HG02588 (cell line): ENCODE results near the gene AP2A1.
"Not testable (repeated sequence)": the region's sequence is repeated elsewhere in the genome, so short reads cannot be mapped to it uniquely, and the experiment has no call there.

Experiments used
- ATAC-seq: cut with Tn5 transposase; IDR thresholded peaks from one replicate; pipeline ENCODE4 v1.9.1; 2021; ENCODE audit warnings: mild to moderate bottlenecking, moderate library complexity; ENCODE audit not compliant: unreplicated experiment

The AP2A1 gene

DNA sequence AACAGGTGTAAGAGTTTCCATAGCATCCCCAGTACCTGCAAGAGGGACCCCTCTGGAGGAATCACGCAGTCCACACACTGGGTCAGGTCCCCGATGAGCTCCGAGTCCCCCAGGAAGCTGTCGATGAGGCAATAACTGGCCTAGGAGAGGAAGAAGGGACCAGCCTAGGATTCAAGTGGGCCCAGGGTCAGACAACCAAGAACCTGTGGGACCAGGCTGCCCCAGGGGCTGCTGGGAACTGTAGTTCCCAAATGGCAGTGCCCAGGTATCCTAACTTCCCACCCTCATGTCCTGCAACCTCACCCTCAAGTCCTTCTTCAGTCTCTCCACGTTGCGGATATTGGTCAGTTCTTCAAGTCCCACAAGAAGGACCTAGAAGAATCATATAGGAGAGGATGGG is 44.5 kb downstream of the AP2A1 start:
- ATAC-seq: no peak

DNA sequence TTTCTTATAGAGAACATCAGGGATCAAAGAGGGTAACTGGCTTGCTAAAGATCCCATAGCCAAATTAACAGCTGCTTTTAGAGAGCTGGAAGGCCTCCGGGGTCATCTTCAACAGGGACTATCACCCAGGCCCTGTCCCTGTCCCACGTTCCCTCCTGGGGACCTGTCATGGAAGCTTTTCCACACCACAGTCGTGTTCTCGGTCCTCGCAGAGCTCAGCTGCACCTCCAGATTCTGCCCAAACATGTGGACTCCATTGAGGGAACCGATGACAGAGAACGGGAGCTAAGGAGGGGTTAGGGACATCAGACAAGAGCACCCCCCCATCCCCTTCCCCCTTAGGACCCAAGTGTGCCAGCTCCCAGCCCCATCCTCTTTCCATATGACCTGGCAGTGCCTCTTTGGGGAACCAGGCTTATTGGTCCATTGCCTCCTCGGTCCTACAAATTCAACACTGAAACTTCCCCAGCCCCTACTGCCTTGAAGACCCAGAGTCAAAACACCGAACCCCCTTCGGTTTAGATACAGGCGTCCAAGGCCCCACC is 45.7 kb downstream of the AP2A1 start:
- ATAC-seq: no peak

DNA sequence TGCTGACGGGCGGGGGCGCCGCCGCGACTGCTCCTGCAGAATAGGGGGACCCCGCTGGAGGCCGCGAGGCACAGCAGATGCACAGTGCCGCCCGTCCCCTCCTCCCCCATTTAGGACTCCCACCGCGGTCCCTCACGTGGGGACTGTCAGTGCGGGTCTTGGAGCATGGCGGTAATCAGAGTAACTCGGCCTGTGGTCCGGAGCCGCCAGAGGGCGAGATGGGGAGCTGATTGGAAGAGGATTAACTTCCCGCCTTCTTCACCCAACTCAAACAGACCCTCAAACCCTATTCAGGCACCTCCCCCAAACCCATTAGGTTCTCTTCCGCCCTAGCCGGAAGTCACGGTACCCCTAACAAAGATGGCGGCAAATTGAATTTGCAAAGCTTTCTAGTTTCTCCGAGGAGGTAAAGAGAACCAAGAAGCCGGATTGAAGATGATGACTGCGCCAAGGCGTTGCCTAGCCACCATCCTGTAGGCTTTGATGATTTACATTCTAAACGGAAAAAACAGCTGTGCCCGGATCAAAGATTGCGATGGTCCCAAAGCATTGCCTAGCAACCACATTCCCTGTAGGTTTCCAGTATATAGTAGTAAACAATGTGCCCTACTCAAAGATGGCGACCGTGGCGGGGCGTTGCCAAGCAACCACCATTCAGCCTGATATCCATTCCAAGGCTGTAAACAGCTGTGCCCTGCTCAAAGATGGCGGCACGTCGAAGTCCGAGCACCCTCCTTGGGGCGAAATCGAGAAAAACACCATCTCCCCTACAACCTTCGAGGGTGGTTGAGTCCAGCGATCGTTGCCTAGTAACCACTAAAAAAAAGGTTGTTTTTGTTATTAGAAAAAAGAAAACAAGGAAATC is 46.4 kb downstream of the AP2A1 start, which contains the start of gene FUZ:
Gene FUZ (minus strand): TSS at position 296 of the 865 bp plus-strand sequence. CDS start 186 bp downstream, at position 110.
- peak; percentile 56 for ATAC-seq

DNA sequence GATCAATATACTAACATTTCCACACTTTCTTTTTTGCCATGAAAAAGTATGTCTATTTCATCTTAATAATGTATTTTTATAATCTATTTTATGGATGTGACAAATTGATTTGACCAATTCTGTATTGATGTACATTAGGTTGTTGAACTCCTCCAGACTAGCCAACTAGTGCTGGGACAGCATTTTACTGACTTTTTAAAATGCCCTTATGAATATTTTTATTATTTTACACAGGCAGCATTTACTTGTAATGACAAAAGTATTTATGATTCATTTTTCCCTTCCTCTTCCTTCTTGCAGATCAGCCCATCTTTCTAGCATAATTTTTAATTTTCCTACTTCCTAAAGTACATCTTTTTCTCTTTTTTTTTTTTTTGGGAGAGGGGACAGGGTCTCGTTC is 47.2 kb downstream of the AP2A1 start:
- ATAC-seq: no peak

- ATAC-seq: no peak
Measured at GRCh38 chr19:49816590-49816989, 49.8 kb downstream of the AP2A1 start.

GRCh38 chr19:49817964-49818648 is 51.3 kb downstream of the AP2A1 start, which contains the start of gene MED25:
Gene MED25, plus strand, starts transcription at chr19:49818289. Its CDS starts 53 bp downstream, at chr19:49818342.
- peak; percentile 63 for ATAC-seq

- no peak for ATAC-seq
Measured at GRCh38 chr19:49818649-49819370, 52.0 kb downstream of the AP2A1 start.

- not testable (repeated sequence) for ATAC-seq
Measured at GRCh38 chr19:49819452-49820115, 52.8 kb downstream of the AP2A1 start.

DNA sequence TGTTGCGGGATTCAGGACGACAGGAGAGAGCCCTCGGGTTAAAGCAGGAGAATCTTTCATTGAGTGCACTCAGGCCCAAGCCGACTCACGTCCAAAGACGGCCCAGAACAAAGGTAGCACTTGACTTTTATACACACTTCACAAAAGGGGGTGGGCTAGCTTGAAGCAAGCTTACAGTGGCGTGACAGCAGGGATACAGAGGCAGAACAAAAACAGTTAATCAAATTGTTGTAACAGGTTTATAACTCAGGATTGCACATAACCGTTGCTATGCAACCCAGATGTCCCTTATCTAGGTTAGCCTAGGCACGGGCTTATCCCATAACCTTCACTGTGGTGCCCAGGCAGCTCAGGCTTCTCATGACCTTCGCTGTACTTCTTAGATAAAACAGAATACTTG is 53.3 kb downstream of the AP2A1 start:
- no peak for ATAC-seq

DNA sequence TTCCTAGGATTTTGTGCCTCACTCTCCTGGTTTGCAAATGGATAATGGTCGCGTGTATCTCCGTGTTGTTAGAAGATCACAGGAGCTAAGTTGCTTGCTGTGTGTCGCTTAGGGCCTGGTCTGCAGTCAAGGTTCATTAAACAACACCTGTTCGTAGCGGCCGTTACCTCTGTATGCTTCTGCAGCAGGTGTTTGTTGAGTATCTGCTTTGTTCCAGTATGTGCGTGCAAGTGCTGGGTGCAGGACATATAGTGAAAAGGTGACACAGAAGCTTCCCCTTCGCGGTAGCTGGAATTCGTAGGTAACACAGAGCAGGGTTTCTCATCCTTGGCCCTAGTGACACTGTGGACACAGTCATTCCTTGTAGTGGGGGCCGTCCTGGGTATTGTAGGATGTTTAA is 56.7 kb downstream of the AP2A1 start:
- ATAC-seq: no peak

GRCh38 chr19:49824662-49825061 is 57.9 kb downstream of the AP2A1 start:
- no peak for ATAC-seq

GRCh38 chr19:49827034-49827433 is 60.2 kb downstream of the AP2A1 start:
- no peak for ATAC-seq

DNA sequence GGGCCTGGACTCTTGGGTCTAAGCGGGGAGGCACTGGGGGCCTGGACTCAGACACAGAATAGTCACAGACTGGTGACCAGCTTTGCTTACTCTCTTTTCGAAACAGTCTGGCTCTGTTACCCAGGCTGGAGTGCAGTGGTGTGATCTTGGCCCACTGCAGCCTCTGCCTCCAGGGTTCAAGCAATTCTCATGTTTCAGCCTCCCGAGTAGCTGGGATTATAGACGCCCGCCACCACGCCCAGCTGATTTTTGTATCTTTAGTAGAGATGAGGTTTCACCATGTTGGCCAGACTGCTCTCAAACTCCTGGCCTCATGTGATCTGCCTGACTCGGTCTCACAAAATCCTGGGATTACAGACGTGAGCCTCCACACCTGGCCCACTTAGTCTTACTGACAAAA is 62.4 kb downstream of the AP2A1 start:
- no peak for ATAC-seq

DNA sequence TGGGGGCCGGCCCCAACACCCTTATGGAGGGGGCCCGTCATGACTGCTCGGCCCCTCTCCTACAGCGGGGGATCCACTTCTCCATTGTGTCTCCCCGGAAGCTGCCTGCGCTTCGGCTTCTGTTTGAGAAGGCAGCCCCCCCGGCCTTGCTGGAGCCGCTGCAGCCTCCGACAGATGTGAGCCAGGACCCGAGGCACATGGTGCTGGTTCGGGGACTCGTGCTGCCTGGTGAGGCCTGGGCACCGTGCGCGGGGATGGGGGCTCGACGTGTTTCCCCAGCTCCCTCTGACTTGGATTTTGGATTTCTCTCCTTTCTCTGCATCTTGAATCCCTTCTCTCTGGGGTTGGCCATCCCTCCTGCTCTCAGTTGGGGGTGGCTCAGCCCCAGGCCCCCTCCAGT is 62.9 kb downstream of the AP2A1 start:
- no peak for ATAC-seq

DNA sequence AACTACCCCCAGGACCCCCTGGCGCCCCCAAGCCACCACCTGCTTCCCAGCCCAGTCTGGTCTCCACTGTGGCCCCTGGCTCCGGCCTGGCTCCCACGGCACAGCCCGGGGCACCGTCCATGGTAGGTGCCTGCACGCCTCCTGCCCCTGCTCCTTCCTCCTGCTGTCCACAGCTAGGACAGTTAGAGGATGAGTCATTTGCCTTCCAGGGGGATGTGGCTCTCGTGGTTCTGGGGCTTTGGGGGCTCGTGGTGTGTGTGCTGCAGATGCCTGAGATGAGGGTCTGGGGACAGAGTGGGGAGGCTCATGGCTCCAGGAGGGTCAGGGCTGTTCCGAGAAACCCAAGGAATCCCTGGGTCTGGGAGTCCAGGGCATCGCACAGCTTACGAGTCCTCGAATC is 64.0 kb downstream of the AP2A1 start:
- ATAC-seq: no peak

DNA sequence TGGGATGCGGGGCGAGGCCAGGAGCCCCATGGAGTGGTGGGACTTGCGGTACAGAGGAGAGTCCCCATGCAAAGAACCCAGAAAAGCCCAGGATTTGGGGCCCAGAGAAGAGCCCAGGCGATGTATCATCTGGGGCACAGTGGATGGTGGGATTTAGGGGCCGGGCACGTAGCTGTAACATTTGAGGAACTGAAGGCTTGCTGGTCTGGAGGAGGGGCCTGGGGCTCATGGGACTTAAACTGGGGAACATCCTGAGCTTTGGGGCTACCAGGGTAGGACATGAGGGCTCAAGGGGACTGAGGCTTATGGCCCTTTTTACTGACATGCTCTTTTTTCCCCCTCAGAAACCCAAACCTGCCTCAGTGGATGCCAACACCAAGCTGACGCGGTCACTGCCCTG is 64.8 kb downstream of the AP2A1 start:
- no peak for ATAC-seq

- no peak for ATAC-seq
Measured at GRCh38 chr19:49832556-49832955, 65.8 kb downstream of the AP2A1 start.

DNA sequence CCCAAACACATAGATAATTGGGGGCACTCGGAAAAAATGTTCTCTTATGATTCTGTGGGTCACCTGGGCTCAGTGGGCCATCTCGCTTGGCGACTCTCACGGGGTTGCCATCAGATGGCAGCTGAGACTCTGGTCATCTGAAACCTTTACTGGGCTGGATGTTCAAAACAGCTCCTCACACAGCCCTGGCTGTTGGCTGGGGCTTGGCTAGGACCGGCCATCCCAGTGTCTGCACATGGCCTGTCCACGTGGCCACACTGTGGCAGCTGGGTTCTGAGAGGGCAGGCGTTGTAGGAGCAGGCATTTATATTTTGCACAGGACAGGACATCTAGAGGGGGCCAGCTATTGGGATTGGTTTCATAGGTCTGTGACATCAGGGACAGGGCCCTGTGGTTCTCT is 66.8 kb downstream of the AP2A1 start:
- ATAC-seq: no peak

- ATAC-seq: no peak
Measured at GRCh38 chr19:49835562-49835961, 68.8 kb downstream of the AP2A1 start.

DNA sequence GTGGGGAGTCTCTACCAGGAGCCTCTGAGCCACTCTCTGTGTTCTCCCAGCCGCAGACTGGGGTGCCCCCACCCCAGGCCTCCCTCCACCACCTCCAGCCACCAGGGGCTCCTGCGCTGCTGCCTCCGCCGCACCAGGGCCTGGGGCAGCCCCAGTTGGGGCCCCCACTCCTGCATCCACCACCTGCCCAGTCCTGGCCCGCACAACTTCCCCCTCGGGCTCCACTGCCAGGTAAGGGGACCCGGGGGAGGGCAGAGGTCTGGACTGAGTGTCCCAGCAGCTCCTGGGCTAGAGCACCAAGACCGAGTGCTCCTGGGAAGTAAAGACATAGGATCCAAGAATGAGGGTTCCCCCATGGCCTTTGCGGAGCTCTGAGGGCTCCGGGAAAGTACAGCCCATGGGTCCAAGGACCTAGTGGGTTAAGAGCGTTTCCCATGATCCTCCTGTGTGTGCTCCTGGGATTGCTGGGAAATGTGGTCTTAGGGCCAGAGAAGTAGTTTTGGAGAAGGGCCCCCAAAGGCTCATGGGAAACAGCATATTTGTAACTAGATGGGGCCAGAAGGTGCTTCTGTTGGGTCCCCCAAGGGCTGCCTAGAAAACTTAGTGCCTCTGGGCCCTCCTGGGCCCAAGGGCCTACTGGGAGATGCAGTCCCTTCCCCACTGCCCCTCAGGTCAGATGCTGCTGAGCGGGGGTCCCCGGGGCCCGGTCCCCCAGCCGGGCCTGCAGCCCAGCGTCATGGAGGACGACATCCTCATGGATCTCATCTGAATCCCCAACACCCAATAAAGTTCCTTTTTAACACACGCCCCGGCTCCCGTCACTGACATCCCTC is 69.6 kb downstream of the AP2A1 start:
- ATAC-seq: no peak
